Suprapubic skin (tissue), 4 donors: ENCODE results near the gene LRTM1.

Experiments used
- POLR2A ChIP-seq, 2 donors: fragments of 450-650 bp; IDR thresholded peaks; one replicate each; pipeline ENCODE4 v1.6.1; 2017; ENCODE audit warnings: antibody characterized with exemption in 2 of 2, mild to moderate bottlenecking in 2 of 2, moderate library complexity in 2 of 2
- POLR2AphosphoS5 ChIP-seq, 3 donors: sonication (generic); formaldehyde crosslinking; IDR thresholded peaks; one replicate each; pipeline ENCODE4 v1.6.1; 2017; ENCODE audit warnings: antibody characterized with exemption in 3 of 3
- TF ChIP-seq, protein P1 (sequence below), 2 donors: fragments of 200-600 bp in 1 of 2; fragments of 450-650 bp in 1 of 2; sonication (generic) in 1 of 2; IDR thresholded peaks; one replicate each; pipeline ENCODE4 v1.5.1; 2016 to 2019; ENCODE audit warnings: antibody characterized with exemption in 2 of 2, mild to moderate bottlenecking in 1 of 2, moderate library complexity in 1 of 2

DNA sequence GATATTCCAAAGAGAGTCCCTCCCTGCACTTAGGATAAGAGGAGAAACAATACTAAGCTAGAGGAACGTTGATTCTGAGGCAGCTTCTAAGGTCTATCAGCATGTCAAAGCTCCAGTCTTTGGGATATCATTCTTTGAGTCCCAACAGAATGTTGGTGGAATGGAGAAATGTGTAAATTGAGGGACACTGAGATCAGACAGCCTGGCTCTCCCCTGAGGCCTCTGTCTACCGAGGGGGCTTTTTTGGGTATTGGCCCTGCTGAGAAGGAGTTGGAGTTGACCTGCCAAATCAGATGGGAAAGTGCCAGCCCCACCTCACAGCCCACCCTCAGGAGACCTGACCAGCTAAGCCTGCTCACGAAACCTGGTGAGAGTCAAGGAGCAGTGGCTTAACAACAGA lies 27.6 kb upstream of the LRTM1 start:
- TF ChIP-seq, protein P1, sequence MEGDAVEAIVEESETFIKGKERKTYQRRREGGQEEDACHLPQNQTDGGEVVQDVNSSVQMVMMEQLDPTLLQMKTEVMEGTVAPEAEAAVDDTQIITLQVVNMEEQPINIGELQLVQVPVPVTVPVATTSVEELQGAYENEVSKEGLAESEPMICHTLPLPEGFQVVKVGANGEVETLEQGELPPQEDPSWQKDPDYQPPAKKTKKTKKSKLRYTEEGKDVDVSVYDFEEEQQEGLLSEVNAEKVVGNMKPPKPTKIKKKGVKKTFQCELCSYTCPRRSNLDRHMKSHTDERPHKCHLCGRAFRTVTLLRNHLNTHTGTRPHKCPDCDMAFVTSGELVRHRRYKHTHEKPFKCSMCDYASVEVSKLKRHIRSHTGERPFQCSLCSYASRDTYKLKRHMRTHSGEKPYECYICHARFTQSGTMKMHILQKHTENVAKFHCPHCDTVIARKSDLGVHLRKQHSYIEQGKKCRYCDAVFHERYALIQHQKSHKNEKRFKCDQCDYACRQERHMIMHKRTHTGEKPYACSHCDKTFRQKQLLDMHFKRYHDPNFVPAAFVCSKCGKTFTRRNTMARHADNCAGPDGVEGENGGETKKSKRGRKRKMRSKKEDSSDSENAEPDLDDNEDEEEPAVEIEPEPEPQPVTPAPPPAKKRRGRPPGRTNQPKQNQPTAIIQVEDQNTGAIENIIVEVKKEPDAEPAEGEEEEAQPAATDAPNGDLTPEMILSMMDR (IDR thresholded peaks at IDR 0.05) = no peak
- TF ChIP-seq POLR2AphosphoS5 (IDR thresholded peaks at IDR 0.05) (no peak), POLR2A (IDR thresholded peaks at IDR 0.05) (no peak)
